HG03439 (cell line): Measurements from ENCODE around the gene POLR2L.

ENCODE experiments used
- ATAC-seq: cut with Tn5 transposase; IDR thresholded peaks from one replicate; pipeline ENCODE4 v1.9.1; 2021; ENCODE audit warnings: mild to moderate bottlenecking, moderate library complexity; ENCODE audit not compliant: unreplicated experiment

Gene POLR2L

DNA sequence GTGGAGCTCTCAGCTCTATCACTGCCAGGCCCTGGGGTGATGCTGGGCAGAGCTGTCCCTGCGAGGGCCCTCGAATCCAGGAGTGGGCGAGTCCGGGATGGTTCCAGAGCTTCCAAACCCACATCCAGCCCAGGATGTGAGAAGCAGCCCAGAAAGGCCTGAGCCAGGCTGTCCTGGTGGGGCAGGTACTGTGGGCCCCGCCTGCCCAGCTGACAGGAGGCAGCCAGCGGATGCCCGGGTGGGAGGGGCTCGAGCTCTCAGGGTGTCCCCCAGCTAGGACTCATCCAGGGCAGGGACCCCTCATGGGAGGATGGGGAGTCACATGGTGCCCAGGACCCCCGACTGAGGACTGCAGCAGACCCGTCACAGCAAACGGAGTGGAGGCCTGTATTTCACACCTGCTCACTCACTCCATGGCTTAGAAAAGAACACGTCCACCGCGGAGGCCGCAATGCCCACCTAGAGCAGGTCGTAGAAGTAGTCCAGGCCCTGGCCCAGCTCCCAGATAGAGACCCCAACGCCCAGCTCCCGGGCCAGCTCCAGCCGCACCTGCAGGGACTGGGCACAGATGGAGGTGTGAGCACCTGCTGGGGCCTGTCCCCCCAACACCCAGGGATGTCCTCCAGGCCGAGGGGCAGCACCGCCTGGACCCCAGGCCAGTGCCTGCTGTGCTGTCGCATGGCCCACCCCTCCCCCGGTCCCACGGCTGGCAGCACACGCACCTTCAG is 27.2 kb upstream of the POLR2L start:
- ATAC-seq, result no peak

DNA sequence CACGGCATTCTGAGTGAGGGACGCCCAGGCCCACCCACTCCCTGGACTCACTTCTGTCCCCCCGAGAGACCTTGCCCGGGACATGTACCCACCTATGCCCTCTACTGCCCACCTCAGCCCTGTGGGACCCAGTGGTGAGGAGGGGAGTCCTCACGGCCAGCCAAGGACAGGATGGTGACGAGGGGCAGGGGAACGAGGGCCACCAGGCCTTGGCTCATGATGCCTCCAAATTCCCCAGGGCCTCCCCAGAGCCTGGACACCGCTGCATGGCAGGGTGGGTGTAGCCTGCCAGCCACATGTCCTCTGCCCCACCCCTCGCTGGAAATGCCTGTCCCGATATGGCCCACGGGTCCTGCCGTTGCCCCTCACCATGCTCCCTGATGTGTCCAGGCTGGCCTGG is 26.5 kb upstream of the POLR2L start:
- no peak for ATAC-seq

DNA sequence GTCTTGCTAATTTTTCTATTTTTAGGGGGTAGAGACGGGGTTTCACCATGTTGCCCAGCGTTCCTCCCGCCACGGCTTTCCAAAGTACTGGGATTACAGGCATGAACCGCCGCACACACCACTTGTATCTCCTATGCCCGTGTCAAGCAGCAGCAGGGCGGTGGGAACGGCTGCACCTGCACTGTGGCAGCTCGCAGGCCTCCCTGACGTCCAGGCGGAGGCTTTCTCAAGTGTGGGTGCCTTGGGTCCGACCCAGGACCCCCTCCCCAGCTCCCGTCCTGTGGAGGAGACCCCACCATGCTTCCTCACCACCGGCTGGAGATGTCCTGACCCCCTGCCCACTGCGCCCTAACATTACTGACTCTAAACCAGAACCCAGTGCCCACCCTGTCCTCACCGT is 26.1 kb upstream of the POLR2L start:
- no peak for ATAC-seq

DNA sequence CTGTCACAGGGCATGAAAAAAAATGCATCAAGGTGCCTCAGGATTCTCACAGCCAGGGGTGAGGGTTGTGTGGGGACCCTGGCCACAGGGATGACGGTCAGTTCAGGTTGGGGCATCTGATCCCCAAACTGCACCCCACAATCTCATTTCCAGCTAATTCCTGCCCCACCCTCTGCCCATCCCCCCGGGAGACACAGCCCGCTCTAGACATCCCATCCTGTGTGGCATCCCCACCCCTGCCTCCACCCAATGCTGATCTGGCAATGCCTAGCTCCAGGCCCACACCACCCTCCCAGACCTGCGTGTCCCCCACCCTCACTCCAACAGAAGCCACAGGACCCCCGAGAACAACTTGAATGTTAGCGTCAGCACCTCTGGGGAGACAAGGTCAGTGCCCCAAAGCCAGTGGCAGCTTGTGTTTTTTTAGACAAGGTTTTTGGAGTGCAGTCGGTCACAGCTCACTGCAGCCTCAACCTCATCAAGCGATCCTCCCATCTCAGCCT is 25.6 kb upstream of the POLR2L start:
- no peak for ATAC-seq

DNA sequence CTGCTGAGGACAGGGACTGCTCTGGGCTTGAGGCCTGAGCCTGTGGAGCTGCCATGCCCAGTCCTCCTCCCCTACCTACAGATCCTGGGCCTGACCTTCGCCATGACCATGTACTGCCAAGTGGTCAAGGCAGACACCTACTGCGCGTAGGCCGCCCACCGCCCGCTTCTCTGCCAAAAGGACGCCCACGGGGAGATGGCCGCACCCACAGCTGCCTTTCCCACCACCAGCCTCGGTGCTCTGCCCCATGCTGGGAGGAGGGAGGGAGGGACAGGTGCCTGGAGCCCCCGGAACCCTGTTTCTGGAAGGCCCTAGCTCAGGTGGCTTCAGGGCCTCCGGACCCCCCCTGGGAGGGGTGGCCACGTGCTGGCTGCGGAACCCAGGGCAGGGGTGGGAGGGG is 24.2 kb upstream of the POLR2L start:
- ATAC-seq, result no peak

DNA sequence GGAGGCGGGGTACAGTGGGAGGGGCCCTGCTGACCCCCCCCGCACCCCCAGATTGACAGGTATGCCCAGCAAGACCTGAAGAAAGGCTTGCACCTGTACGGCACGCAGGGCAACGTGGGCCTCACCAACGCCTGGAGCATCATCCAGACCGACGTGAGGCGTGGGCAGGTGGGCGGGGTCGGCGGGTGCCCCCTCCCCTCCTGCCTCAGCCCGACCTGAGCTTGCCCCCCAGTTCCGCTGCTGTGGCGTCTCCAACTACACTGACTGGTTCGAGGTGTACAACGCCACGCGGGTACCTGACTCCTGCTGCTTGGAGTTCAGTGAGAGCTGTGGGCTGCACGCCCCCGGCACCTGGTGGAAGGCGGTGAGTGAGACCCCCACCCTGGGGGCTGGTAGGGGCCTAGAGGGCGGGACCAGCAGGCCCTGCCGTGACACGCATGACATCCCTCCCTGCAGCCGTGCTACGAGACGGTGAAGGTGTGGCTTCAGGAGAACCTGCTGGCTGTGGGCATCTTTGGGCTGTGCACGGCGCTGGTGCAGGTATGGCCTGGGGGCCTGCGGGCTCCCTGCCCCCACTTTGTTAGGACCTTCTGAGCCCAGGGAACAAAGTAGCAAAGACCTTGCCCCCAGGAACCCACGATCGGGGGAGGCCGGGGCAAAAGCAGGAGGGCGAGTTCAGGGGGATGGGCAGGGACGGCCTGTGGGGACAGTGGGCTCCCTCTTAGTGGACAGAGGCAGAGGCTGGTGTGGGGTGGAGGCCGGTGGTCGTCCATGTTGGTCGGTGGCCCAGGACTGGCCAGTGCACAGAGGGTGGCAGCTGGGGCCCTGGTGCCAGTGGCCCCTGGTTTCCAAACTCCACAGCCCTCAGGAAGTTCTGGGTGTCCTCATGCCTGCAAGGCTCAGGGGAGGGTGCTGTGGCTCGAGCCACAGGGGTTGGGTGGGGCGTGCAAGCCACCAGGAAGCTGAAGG is 23.4 kb upstream of the POLR2L start:
- no peak for ATAC-seq

DNA sequence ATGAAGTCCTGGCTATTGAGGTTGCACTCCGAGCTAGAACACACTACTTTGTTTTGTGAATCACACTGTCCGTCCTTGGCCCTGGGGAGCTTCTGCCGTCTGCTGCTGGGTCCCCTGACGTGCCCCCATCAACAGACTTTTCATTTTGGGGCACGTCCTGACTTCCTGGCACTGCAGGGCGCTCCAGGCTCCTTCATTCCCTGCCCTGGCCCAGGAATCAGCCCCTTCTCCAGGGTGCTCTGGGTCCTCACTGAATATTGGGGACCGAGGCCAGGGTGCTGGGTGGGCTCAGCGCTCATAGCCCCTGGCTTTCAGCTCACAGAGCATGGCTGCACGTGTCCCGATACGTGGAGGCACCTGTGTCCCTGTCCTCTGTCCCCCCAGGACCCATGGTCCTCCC is 22.6 kb upstream of the POLR2L start:
- no peak for ATAC-seq

DNA sequence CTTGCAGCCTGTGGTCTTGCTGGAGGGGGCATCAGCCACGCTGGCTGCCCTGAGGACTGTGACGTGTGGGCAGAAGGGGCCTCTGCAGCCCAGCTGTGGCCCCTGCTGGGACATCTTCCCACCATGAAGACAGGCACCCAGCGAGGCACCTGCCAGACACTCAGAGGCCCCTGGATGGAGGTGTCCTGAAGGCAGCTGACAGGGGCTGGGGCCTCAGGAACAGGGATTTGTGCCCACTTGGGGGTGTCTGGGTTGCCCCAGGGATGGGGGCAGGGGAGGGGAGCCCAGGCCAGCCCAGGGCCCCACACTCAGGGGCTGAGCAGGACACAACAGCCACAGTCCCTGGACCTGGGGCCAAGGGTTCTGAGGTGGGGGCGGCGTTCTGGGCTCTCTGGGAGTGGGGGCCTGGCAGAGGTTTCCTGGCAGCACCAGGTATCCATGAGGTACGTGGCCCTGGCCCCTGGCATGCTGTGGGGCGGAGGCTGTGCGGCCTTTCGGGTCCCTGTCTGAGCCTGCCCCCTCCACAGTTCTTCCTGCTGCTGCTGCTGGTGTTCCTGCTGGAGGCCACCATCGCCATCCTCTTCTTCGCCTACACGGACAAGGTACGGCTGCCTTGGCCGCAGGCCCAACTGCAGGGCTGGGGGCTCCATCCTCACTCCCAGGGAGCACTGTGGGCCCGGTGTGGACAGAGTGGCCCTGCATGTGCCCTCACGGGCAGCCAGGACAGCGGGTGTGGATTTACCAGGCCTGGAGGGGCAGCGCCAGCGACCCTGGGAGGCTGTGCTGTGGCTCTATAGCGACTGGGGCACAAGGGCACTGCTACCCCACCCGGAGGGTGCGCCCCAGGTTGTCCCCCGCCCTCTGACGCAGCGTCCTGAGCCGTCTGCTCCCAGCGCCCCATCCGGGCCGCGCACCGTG is 21.8 kb upstream of the POLR2L start:
- ATAC-seq, result no peak

DNA sequence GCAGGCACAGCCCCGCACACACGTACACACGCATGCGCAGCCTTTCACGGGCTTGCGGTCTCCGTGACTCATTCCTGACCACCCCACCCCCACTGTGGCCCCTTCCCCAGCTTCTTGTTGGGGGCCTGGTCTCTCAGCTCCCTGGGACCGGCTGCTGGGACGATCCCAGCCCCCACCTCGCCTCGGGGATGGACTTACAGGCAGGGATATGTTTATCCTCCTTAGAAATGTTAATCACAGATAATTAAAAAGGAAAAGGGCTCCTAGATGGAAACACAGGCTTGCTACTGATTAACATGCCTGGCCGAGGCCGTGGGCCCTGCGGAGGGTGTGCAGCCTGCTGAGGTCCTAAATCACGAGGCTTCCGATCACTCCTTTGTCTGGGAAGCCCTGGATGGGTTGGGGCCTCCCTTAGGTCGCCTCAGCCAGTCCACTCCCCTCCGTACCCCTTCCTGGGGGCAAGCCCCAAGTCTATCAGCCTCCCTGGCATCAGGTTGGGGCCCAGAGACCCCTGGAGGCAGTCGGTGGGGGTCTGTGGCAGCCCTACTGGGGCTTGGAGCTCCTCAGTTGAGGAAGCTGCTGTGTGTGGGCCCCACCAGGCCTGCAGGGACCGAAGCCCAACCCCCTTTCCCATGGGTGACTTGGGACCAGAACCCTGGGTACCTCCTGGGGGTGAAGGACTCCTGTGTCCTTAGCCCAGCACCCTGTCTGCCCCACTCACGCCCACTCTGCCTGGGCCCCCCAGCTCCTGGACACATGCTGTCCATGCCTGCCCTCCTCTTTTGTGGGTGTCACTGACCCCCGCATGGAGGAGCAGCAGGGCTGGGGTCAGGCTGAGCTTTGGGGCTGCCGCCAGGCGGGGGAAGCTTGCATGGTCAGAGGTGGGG is 20.9 kb upstream of the POLR2L start:
- ATAC-seq, result no peak

DNA sequence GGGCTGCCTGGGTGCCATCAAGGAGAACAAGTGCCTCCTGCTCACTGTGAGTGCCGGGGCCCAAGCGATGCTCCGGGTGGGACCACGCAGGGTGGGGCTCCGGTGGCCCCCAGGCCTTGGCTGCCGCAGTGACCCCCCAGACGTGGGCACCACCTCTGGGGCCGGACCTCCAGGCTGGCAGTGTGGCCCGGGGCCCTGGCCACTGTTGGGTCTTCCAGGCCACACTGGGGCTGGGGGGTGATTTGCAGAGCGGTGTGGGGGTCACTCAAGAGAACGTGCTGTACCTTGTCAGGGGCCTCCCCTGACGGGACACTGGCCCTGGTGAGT is 20.3 kb upstream of the POLR2L start:
- no peak for ATAC-seq

DNA sequence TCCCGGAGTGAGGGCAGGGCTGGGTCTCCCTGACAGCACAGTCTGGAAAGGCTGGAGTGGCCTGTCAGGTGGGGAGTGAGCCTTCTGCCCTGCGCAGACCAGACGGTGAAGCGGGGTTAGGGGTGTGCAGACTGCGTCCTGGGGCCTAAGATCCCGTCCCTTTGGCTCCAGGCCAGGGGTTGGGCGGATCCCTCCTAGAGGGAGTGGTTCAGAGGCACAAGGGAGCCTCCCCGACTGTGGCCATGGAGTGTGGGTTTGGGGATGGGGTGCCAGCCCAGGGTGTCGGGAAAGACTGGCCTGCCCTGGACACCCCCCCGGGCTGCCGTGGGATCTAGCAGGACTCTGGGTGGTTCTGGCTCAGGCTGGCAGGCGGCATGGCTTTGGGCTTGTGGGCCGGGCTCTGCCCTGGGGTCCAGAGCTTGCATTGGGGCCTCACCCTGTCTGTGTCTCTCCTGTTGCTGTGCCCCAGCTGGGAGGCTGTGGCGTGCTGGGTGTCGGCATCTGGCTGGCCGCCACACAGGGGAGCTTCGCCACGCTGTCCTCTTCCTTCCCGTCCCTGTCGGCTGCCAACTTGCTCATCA is 19.8 kb upstream of the POLR2L start:
- no peak for ATAC-seq

DNA sequence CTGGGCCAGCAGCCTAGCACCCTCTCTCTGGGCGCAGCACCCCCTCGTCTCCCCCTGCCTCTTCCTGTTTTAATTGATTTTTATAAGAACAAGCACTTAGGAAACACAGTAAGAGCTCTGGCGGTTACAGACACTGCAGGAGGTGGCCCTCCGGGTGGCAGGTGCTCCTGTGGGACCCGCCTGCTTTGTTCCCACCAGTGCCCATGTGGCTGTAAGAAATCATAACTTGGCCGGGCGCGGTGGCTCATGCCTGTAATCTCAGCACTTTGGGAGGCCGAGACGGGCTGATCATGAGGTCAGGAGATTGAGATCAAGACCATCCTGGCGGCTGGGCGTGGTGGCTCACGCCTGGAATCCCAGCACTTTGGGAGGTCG is 18.8 kb upstream of the POLR2L start:
- no peak for ATAC-seq

DNA sequence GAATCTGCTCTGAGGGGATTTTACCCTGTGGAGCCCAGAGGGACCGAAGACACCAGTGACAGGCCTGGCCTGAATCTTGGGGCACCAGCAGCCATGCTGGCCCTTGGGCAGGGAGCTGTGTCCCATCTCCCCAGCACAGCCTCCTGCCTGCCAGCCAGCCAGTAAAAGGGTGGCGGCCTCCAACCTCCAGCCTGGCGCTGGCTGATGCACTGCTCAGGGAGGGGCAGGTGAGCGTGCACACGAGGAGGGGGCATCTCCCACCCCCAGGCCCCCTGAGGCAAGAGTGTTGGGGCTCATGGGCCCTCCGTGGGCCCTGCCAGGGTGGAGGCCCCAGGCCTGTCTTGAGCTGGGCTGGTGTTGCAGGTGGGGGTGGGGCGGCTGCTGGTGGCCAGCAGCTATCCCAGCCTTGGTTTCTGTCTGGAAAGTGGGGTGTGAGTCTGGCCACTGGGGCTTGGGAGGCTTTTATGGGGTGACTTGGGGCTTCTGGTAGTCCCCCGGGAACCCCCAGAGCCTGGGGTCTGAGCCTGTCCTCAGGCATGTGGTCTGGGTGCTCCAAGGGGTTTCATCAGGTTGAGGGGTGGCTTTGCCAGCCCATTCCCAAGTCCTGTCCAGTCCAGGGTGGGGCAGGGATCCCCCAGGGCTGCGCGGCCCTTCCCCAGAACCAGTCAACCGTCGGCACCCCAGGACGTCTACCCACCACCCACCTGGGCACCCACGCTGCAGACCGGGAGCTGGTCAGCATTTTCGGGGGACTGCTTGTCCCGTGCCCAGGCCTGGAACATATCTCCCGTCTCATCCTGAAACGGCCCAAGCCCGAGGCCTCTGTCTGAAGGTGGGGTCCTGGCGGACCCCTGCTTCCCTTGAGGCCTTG is 18.1 kb upstream of the POLR2L start:
- no peak for ATAC-seq

DNA sequence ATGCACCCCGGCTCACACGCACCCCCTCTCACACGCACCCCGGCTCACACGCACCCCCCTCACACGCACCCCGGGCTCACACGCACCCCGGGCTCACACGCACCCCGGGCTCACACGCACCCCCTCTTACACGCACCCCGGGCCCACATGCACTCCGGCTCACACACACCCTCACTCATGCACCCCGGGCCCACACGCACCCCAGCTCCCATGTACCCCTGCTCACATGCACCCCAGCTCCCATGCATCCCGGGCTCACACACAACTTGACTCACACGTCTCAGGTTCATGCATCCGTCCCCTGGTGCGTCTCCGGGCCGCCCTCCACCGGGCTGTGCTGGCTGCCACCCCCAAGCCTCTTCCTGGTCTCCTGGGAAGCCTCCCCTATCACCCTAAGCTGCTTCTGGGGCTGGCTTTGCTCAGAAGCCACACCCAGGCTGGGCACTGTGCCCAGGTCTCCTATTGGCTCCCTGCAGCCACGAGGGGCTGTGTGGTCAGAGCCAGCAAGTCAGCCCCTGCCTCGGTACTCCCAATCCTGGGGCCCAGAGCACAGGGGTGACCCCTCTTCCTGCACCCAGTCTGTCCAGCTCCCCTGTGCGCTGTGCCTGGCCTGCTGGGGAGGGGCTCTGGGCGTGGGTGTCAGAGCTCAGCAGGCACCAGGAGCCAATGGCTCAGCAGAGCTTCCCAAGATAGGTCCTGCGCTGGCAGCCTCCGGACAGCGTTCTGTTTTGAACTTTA is 17.2 kb upstream of the POLR2L start:
- no peak for ATAC-seq

DNA sequence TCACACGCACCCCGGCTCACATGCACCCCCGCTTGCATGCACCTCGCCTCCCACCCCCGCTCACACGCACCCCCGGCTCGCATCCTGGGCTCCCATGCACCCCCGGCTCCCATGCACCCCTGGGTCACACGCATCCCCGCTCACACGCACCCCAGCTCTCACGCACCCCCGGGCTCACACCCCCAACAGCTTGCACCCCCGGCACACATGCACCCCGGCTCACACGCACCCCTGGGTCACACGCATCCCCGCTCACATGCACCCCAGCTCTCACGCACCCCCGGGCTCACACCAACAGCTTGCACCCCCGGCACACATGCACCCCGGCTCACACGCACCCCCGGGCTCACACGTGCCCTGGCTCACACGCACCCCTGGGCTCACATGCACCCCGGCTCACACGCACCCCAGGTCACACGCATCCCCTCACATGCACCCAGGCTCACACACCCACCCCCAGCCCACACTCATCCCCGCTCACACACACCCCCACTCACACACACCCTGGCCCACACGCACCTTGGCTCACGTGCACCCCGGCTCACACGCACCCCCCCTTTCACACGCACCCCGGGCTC is 16.5 kb upstream of the POLR2L start:
- no peak for ATAC-seq

DNA sequence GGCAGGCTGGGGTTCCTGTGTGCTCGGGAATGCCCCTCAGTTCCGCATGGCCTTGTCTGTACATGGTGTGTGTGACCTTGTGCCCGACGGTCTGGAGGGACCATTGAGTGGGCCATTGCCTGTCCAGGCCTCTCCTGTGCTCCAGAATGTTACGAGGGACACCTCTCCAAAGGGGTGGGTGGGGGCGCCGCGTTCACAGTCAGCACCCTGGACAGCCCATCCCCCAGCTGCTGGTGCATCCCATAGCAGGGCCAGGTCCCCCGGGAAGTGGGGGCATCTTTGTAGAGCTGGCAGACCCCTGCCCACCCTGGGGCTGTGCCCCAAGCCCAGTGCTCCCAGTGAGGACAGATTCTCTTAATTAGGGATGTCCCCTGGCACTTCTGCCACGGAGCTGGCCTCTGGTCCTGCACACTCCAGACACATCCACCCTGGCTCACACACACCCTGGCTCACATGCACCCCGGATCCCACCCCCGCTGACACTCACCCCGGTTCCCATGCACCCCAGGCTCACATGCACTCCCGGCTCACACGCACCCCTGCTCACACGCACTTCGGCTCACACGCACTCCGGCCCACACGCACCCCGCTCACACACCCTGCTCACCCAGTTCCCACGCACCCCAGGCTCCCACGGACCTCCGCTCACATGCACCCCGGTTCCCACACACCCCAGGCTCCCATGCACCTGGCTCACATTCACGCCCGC is 15.9 kb upstream of the POLR2L start:
- ATAC-seq, result no peak

DNA sequence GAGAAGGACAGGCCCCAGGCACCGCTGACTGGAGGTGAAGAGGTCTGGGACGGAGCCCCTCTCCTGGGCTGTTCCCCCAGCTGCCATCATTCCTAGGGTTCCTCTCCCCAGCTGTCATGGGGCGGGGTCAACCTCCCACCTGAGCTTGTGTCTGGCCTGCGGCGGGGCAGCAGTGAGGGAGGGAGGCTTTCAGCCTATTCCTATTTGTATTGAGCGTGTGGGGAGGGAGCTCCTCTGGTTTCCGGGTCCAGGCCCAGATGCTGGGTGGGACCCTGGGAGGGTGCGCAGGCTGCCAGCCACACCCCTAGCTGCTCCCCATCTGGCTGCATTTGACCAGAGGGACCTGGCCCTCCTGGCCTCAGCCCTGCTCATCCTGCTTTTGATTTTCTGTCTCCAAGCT is 14.1 kb upstream of the POLR2L start:
- no peak for ATAC-seq
